Measurements from ENCODE around the gene LAMA4.

DNA sequence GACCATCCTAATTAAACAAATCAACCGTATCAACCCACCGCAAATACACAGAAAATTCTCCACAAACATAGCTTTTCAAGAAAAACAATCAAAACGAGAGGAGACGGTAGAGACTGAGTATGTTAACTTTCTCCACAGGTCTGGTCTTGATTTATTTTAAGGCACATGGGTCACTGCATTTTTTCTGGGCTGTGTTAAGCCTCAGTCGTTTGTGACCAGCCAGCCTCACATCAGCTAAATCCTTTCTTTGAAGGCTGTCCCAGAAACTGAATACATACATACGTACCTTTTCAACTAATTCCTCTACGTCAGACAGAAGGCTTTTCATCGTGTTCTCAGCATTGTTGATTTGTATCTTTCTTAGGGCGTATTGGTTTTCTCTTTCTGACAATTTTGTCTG lies 69.4 kb downstream of the LAMA4 start:
- TF ChIP-seq, protein P1, sequence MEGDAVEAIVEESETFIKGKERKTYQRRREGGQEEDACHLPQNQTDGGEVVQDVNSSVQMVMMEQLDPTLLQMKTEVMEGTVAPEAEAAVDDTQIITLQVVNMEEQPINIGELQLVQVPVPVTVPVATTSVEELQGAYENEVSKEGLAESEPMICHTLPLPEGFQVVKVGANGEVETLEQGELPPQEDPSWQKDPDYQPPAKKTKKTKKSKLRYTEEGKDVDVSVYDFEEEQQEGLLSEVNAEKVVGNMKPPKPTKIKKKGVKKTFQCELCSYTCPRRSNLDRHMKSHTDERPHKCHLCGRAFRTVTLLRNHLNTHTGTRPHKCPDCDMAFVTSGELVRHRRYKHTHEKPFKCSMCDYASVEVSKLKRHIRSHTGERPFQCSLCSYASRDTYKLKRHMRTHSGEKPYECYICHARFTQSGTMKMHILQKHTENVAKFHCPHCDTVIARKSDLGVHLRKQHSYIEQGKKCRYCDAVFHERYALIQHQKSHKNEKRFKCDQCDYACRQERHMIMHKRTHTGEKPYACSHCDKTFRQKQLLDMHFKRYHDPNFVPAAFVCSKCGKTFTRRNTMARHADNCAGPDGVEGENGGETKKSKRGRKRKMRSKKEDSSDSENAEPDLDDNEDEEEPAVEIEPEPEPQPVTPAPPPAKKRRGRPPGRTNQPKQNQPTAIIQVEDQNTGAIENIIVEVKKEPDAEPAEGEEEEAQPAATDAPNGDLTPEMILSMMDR (IDR thresholded peaks at IDR 0.05): no peak
- no peak for TF ChIP-seq POLR2A (IDR thresholded peaks at IDR 0.05)

Data from uterus (tissue), 2 donors.